ENCODE measurements around the gene DOCK2.

GRCh38 chr5:170115925-170116324, 478.9 kb downstream of the DOCK2 start:
- TF ChIP-seq CTCF (IDR thresholded peaks at IDR 0.05 in 4 of 5, conservative IDR thresholded peaks at IDR 0.05 in 1 of 5) (no peak), POLR2A (IDR thresholded peaks at IDR 0.05) (no peak)
